ENCODE measurements around the gene PLEKHA5.
"Not testable (repeated sequence)": the region's sequence is repeated elsewhere in the genome, so short reads cannot be mapped to it uniquely, and the experiment has no call there.

PLEKHA5 gene

GRCh38 chr12:19410629-19411185, 281.2 kb downstream of the PLEKHA5 start:
- DNase-seq (ENCODE audit: low spot score): no peak

GRCh38 chr12:19411234-19412204, 282.0 kb downstream of the PLEKHA5 start:
- DNase-seq (ENCODE audit: low spot score): no peak

GRCh38 chr12:19412844-19413243, 283.3 kb downstream of the PLEKHA5 start:
- no peak for DNase-seq (ENCODE audit: low spot score)

- DNase-seq (ENCODE audit: low spot score): not testable (repeated sequence)
Observed at GRCh38 chr12:19413582-19413981, 284.0 kb downstream of the PLEKHA5 start.

GRCh38 chr12:19415563-19415962, 286.0 kb downstream of the PLEKHA5 start:
- no peak for DNase-seq (ENCODE audit: low spot score)

GRCh38 chr12:19419086-19419485, 289.6 kb downstream of the PLEKHA5 start:
- no peak for DNase-seq (ENCODE audit: low spot score)

GRCh38 chr12:19421503-19422282, 292.2 kb downstream of the PLEKHA5 start:
- DNase-seq (ENCODE audit: low spot score): no peak

- DNase-seq (ENCODE audit: low spot score): no peak
Observed at GRCh38 chr12:19423166-19423930, 293.8 kb downstream of the PLEKHA5 start.

Data from kidney capillary endothelial cell (primary cell).